Prostate gland (tissue), 2 donors: ENCODE data around the gene ZNF304.

Experiments
- CTCF ChIP-seq, 4 experiments: fragments of 200-600 bp in 2 of 4; fragments of 450-650 bp in 2 of 4; sonication (generic) in 2 of 4; IDR thresholded peaks; 1 replicate in 3 of 4; 2 replicates in 1 of 4; pipeline ENCODE4 v1.5.1; 2016 to 2019; ENCODE audit warnings: antibody characterized with exemption in 4 of 4, mild to moderate bottlenecking in 2 of 4, moderate library complexity in 2 of 4
- POLR2A ChIP-seq: fragments of 450-650 bp; IDR thresholded peaks from one replicate; pipeline ENCODE4 v1.6.1; 2016; ENCODE audit warnings: antibody characterized with exemption, mild to moderate bottlenecking
- POLR2AphosphoS5 ChIP-seq: sonication (generic); formaldehyde crosslinking; IDR thresholded peaks from one replicate; pipeline ENCODE4 v1.6.1; 2017; ENCODE audit warnings: antibody characterized with exemption

GRCh38 chr19:57327993-57328392, 23.1 kb upstream of the ZNF304 start:
- TF ChIP-seq CTCF (IDR thresholded peaks at IDR 0.05) (no peak), POLR2AphosphoS5 (no peak), POLR2A (no peak)
